RWPE1 (cell line): Measurements from ENCODE around the gene BBLN.
"Not testable (repeated sequence)": the region's sequence is repeated elsewhere in the genome, so short reads cannot be mapped to it uniquely, and the experiment has no call there.

ENCODE experiments used
- CTCF ChIA-PET: fragments of 350-600 bp; sonication (Branson Sonifier 250); formaldehyde crosslinking; extraction: SDS; loops from one replicate; lab custom pipeline; 2021; lab: Yijun Ruan, JAX
- POLR2A ChIA-PET: fragments of 400-600 bp; formaldehyde crosslinking; extraction: SDS; loops from one replicate; lab custom pipeline; 2020; ENCODE audit warnings: antibody characterized with exemption; ENCODE audit not compliant: low non-redundant PET; lab: Yijun Ruan, JAX
- DNase-seq: peaks from one replicate; pipeline ENCODE4 v3.0.0; 2012; ENCODE audit warnings: low spot score
- H3K27ac ChIP-seq: fragments of 450-650 bp; 2 replicates; pipeline ENCODE4 v1.5.1; 2017
- CTCF ChIP-seq: fragments of 450-650 bp; conservative IDR thresholded peaks from 2 replicates; pipeline ENCODE4 v1.5.1; 2017; ENCODE audit warnings: low read depth, mild to moderate bottlenecking

BBLN gene

GRCh38 chr9:128129976-128130590 lies 30.0 kb upstream of the BBLN start:
- POLR2A ChIA-PET, DNase-seq, H3K27ac ChIP-seq: not testable (repeated sequence)
- TF ChIP-seq CTCF = peak; percentile 73
- CTCF ChIA-PET = interaction anchor here (0.6 kb wide), 1 partner anchor 61 kb away, joined by 3 read pairs; no protein-coding TSS in a partner anchor

- CTCF ChIA-PET = interaction anchor here (0.6 kb wide), 1 partner anchor 60 kb away, joined by 3 read pairs; no protein-coding TSS in a partner anchor
- DNase-seq, H3K27ac ChIP-seq, POLR2A ChIA-PET: not testable (repeated sequence)
Measured at GRCh38 chr9:128130651-128131050, 29.4 kb upstream of the BBLN start.

GRCh38 chr9:128131346-128131745 lies 28.7 kb upstream of the BBLN start:
- H3K27ac ChIP-seq, POLR2A ChIA-PET, DNase-seq, CTCF ChIA-PET: not testable (repeated sequence)

- H3K27ac ChIP-seq, DNase-seq, POLR2A ChIA-PET, CTCF ChIA-PET: not testable (repeated sequence)
Measured at GRCh38 chr9:128132139-128132538, 27.9 kb upstream of the BBLN start.

- CTCF ChIA-PET, POLR2A ChIA-PET, DNase-seq: not testable (repeated sequence)
Measured at GRCh38 chr9:128135561-128135960, 24.5 kb upstream of the BBLN start.

GRCh38 chr9:128136816-128137793 lies 23.0 kb upstream of the BBLN start:
- DNase-seq = peak; percentile 50
- H3K27ac ChIP-seq = peak overlapping the region; percentile 10; the same call in 1 of the 2 replicates
- TF ChIP-seq CTCF = no peak
- CTCF ChIA-PET = interaction anchor here (0.6 to 1.9 kb wide), 4 partner anchors 9 to 27 kb away, joined by 3 to 8 read pairs (median 4); no protein-coding TSS in a partner anchor
- POLR2A ChIA-PET = interaction anchor here (0.6 to 1.1 kb wide), 4 partner anchors 9 to 56 kb away, joined by 3 to 4 read pairs (median 4); no protein-coding TSS in a partner anchor

More at GRCh38 chr9:128135561-128135960, 24.5 kb upstream of the BBLN start:
- H3K27ac ChIP-seq = not testable (repeated sequence)

- no peak for DNase-seq
- no peak for TF ChIP-seq CTCF
- ChIA-PET CTCF (interaction anchor here (1.9 kb wide), 1 partner anchor 20 kb away, joined by 8 read pairs; no protein-coding TSS in a partner anchor), POLR2A (no interaction called here)
- no peak overlapping the region for H3K27ac ChIP-seq
Measured at GRCh38 chr9:128138001-128138400, 22.1 kb upstream of the BBLN start.

- ChIA-PET CTCF (no interaction called here), POLR2A (no interaction called here)
- no peak for TF ChIP-seq CTCF
- DNase-seq = no peak
- H3K27ac ChIP-seq = no peak overlapping the region
Measured at GRCh38 chr9:128139621-128140020, 20.4 kb upstream of the BBLN start.
